GM23248 (cell line): Measurements from ENCODE around the gene KCNJ18. TPM values are rescaled to one million over a fixed set of nuclear protein-coding genes. Genes with fewer than 3 reads are reported as not detected.
"Not testable (repeated sequence)": the region's sequence is repeated elsewhere in the genome, so short reads cannot be mapped to it uniquely, and the experiment has no call there.

Source experiments
- DNase-seq: peaks from one replicate; pipeline ENCODE4 v3.0.0-alpha.2; 2015
- H2AFZ ChIP-seq: fragments of 200-600 bp; sonication (generic); 2 replicates; pipeline ENCODE4 v1.6.1; 2016; ENCODE audit warnings: antibody characterized with exemption
- H3F3A ChIP-seq: fragments of 200-600 bp; sonication (generic); 2 replicates; pipeline ENCODE4 v1.6.1; 2016; ENCODE audit warnings: mild to moderate bottlenecking, antibody characterized with exemption, mixed run types; ENCODE audit not compliant: insufficient read depth
- H3K27ac ChIP-seq: fragments of 200-600 bp; sonication (generic); 2 replicates; pipeline ENCODE4 v1.5.1; 2016; ENCODE audit warnings: mild to moderate bottlenecking
- H3K27me3 ChIP-seq: fragments of 200-600 bp; sonication (generic); replicated peaks from 2 replicates; pipeline ENCODE4 v1.6.1; 2016; ENCODE audit warnings: mild to moderate bottlenecking; ENCODE audit not compliant: insufficient read depth
- H3K36me3 ChIP-seq: fragments of 200-600 bp; sonication (generic); 2 replicates; pipeline ENCODE4 v1.6.1; 2016; ENCODE audit warnings: low read depth, mild to moderate bottlenecking
- H3K4me1 ChIP-seq: fragments of 200-600 bp; sonication (generic); 2 replicates; pipeline ENCODE4 v1.6.1; 2016; ENCODE audit warnings: mild to moderate bottlenecking; ENCODE audit not compliant: insufficient read depth
- H3K4me2 ChIP-seq: fragments of 200-600 bp; sonication (generic); one replicate; pipeline ENCODE4 v1.6.1; 2016; ENCODE audit warnings: mild to moderate bottlenecking; ENCODE audit not compliant: unreplicated experiment
- H3K4me3 ChIP-seq: fragments of 200-600 bp; sonication (generic); 2 replicates; pipeline ENCODE4 v1.5.1; 2016; ENCODE audit warnings: mild to moderate bottlenecking
- H3K79me2 ChIP-seq: fragments of 200-600 bp; sonication (generic); 2 replicates; pipeline ENCODE4 v1.6.1; 2016; ENCODE audit warnings: mild to moderate bottlenecking; ENCODE audit not compliant: insufficient read depth
- H3K9ac ChIP-seq: fragments of 200-600 bp; sonication (generic); 2 replicates; pipeline ENCODE4 v1.6.1; 2016; ENCODE audit warnings: mild to moderate bottlenecking
- H3K9me2 ChIP-seq: fragments of 200-600 bp; sonication (generic); 2 replicates; pipeline ENCODE4 v1.6.1; 2016; ENCODE audit warnings: mixed run types, mild to moderate bottlenecking, moderate library complexity; ENCODE audit not compliant: insufficient read depth
- H3K9me3 ChIP-seq: fragments of 200-600 bp; sonication (generic); one replicate; pipeline ENCODE4 v1.6.1; 2017; ENCODE audit warnings: low read depth
- H4K20me1 ChIP-seq: fragments of 200-600 bp; sonication (generic); 2 replicates; pipeline ENCODE4 v1.6.0; 2016; ENCODE audit not compliant: insufficient read depth
- WGBS, 2 experiments: methylation state at CpG; one replicate each; pipeline ENCODE4 v1.1.6; 2015 to 2017; ENCODE audit warnings: low lambda C conversion rate in 2 of 2, low coverage in 1 of 2; ENCODE audit errors: missing lambda C conversion rate in 2 of 2; 5-methylcytosine and 5-hydroxymethylcytosine counted together
- in situ Hi-C: fragments of 300-500 bp; cut with MboI; formaldehyde crosslinking; loops from 2 replicates; pipeline ENCODE4 v1.15.0; 2020
- polyA plus RNA-seq: library from polyadenylated mRNA; unstranded; fragments of >200 nt; fragmentation: Nextera tagmentation; extraction: Ambion mirVana; gene quantifications from 2 replicates; pipeline ENCODE4 v1.2.1, GENCODE V29; 2016
- total RNA-seq: library from RNA; depleted of rRNA; stranded (reverse); fragments of >200 nt; shearing (Covaris generic); gene quantifications from 2 replicates; pipeline ENCODE4 v1.2.3, GENCODE V29; 2014

KCNJ18 gene
- total and polyA plus RNA-seq, 2 experiments from 2014 or later, result not detected

DNA sequence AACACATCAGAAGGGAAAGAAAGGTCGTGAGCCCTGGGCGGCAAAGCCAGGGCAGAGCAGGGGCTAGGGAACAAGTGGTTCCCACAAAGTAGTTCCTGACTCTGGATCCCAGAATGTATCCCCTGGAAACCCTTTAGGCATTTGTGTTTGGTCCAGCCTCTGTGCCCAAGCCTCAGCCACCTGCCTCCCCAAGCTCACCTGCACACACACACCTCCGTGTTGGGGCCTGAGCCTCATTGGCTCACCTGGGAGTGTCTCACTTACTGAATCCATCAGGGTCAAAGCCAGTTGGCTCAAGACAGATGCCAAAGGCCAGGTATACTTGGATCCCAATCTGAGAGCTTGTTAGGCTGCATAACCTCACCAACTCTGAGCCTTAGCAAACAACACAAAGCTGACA lies 54.1 kb downstream of the KCNJ18 start:
- H3K4me1 ChIP-seq, H3F3A ChIP-seq, H2AFZ ChIP-seq, H4K20me1 ChIP-seq, H3K36me3 ChIP-seq, H3K4me2 ChIP-seq, H3K27me3 ChIP-seq, H3K9ac ChIP-seq, DNase-seq, H3K4me3 ChIP-seq, H3K79me2 ChIP-seq, H3K27ac ChIP-seq, H3K9me3 ChIP-seq, H3K9me2 ChIP-seq: not testable (repeated sequence)
- in situ Hi-C loops, result loop anchor here (25.0 kb wide), 2 partner anchors 184 to 284 kb away; no protein-coding TSS in a partner anchor
- WGBS, 2 experiments, result 57 to 74% methylated on average over 3 of the region's 3 CpGs

DNA sequence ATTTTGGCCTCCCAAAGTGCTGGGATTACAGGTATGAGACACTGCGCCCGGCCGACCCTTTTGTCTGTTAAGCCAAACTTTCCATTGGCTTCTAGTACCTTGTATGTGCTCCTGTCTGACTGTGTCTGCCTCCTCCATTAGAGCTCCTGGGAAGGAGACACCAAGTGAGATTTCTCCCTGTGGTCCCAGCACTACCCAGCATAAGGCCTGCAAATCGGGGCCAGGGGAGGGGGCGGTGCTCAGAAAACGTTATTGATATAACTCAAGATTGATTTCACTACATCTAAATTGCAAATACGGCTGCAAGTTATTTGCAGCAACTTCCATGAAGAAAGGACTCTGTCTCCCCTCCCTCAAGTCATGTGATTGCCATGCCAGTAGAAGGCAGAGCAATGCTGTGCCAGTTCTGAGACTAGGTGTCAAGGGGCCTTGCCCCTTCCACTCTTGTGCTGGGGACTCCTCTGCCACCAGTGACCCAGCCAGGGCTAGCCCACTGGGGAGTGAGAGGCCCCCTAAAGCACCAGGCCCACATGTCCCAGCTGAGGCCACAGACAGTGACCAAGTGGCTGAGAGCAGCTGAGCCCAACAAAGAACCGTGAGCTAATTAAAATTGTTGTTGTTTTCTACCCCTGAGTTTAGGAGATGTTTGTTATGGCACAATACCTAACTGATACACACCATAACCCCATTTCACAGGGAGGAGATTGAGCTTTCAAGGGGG lies 55.0 kb downstream of the KCNJ18 start:
- H3K9me2 ChIP-seq, H3K9me3 ChIP-seq, H3K27ac ChIP-seq, H3K9ac ChIP-seq, H3F3A ChIP-seq, H3K4me2 ChIP-seq, DNase-seq, H3K36me3 ChIP-seq, H4K20me1 ChIP-seq, H3K4me3 ChIP-seq, H3K27me3 ChIP-seq, H3K79me2 ChIP-seq, H3K4me1 ChIP-seq, H2AFZ ChIP-seq: not testable (repeated sequence)
- WGBS, 2 experiments, result 62 to 66% methylated on average over 8 of the region's 8 CpGs
- in situ Hi-C loops, result loop anchor here (25.0 kb wide), 2 partner anchors 185 to 285 kb away; no protein-coding TSS in a partner anchor

DNA sequence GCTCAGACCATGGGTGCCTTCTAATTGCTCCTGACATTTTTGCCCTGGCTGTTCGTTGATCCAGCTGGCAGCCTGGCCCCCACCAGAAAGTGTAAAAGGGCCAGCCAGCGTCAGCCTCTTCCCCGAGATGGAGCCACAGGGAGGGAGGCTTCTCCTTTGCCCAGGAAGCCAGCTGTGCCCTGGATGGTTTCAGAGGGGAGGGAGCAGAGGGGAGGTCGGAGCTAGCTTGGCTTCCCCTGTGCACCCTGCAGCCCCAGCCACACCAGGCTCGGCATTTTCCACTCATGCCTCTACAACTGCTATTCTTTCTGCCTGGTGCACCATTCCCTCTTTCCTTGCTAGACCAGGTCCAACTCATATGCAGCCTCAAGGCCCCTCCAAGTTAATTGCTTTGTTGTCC lies 56.4 kb downstream of the KCNJ18 start:
- H2AFZ ChIP-seq, H3K4me2 ChIP-seq, H3K27ac ChIP-seq, H3K9me3 ChIP-seq, DNase-seq, H3K36me3 ChIP-seq, H3K9ac ChIP-seq, H3K4me1 ChIP-seq, H4K20me1 ChIP-seq, H3F3A ChIP-seq, H3K9me2 ChIP-seq, H3K4me3 ChIP-seq, H3K79me2 ChIP-seq, H3K27me3 ChIP-seq: not testable (repeated sequence)
- 33 to 46% methylated on average over 5 of the region's 5 CpGs for WGBS, 2 experiments
- in situ Hi-C loops, result loop anchor here (25.0 kb wide), 2 partner anchors 186 to 286 kb away; no protein-coding TSS in a partner anchor

DNA sequence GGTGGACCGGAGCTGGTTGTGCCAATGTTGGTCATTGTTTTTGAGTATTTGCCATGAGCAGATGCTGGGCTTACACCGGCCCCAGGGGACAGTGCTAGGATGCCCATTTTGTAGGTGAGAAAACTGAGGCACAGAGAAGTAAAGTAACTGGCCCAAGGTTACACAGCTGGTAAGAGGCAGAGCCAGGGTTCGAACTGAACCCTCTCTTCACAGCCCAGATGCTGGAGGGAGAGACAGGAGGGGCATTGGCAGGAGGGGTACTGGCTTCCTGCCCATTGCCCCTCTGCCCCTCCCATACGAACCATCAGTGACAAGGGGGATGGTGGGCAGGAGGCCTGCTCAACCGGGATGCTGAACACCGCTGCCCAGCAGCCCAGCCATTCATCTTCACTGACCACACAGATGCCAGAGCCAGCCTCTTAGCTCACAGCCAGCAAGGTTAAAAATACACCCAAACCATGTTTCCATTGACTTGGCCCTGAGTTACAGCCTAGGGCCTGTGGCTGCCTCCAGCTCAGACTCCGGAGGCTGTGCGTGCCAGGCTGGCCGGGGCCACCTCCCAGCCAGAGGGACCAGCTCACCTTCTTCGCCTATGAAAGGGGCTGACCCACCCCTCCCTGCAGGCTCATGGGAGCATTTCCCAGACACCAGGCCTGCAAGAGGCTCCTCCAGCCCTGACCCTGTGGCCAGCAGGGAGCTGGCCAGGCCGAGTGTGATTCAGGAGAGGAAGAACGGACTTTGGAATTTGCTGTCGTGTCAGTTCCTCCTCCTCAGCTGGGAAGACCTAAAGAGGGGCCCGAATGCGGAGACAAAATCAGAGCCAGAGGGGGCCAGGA lies 57.6 kb downstream of the KCNJ18 start:
- not testable (repeated sequence) for H3F3A ChIP-seq, H3K79me2 ChIP-seq, H3K9ac ChIP-seq, H4K20me1 ChIP-seq, H2AFZ ChIP-seq, H3K27me3 ChIP-seq, H3K4me2 ChIP-seq, H3K9me3 ChIP-seq, H3K4me1 ChIP-seq, H3K27ac ChIP-seq, H3K4me3 ChIP-seq, DNase-seq, H3K36me3 ChIP-seq, H3K9me2 ChIP-seq
- in situ Hi-C loops, result loop anchor here (25.0 kb wide), 3 partner anchors 188 to 438 kb away; no protein-coding TSS in a partner anchor
- WGBS, 2 experiments, result 60 to 63% methylated on average over 15 of the region's 15 CpGs

DNA sequence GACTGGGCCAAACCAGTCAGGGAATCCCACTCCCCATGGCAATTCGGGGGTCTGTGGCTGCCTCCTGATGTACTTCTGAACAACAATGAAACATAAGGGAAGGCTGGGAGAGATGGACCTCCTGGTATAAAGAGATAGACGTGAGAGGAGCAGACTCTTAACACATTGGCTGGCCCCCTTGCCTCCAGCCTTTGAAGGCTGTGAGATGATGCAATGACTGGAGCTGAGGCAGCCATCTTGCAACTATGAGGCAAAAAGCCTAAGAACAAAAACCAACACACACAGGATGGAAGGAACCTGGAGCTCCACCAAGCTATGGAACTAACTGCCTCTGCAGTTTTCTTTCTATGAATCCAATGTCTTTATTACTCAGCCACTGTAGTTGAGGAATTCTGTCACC lies 58.8 kb downstream of the KCNJ18 start:
- H2AFZ ChIP-seq, H3K27me3 ChIP-seq, H3F3A ChIP-seq, H3K9me2 ChIP-seq, H3K9ac ChIP-seq, H3K9me3 ChIP-seq, H4K20me1 ChIP-seq, DNase-seq, H3K4me1 ChIP-seq, H3K27ac ChIP-seq, H3K4me3 ChIP-seq, H3K36me3 ChIP-seq, H3K79me2 ChIP-seq, H3K4me2 ChIP-seq: not testable (repeated sequence)
- in situ Hi-C loops, result loop anchor here (25.0 kb wide), 1 partner anchor 439 kb away; no protein-coding TSS in a partner anchor
- 14 to 20% methylated on average over 2 of the region's 2 CpGs for WGBS, 2 experiments
